HG02798 (cell line): ENCODE measurements around the gene BOC.

Experiments used
- ATAC-seq: cut with Tn5 transposase; IDR thresholded peaks from one replicate; pipeline ENCODE4 v1.9.1; 2021; ENCODE audit warnings: mild to moderate bottlenecking; ENCODE audit not compliant: unreplicated experiment, poor library complexity

Gene BOC

GRCh38 chr3:113222451-113223086 lies 11.2 kb downstream of the BOC start:
- no peak for ATAC-seq

DNA sequence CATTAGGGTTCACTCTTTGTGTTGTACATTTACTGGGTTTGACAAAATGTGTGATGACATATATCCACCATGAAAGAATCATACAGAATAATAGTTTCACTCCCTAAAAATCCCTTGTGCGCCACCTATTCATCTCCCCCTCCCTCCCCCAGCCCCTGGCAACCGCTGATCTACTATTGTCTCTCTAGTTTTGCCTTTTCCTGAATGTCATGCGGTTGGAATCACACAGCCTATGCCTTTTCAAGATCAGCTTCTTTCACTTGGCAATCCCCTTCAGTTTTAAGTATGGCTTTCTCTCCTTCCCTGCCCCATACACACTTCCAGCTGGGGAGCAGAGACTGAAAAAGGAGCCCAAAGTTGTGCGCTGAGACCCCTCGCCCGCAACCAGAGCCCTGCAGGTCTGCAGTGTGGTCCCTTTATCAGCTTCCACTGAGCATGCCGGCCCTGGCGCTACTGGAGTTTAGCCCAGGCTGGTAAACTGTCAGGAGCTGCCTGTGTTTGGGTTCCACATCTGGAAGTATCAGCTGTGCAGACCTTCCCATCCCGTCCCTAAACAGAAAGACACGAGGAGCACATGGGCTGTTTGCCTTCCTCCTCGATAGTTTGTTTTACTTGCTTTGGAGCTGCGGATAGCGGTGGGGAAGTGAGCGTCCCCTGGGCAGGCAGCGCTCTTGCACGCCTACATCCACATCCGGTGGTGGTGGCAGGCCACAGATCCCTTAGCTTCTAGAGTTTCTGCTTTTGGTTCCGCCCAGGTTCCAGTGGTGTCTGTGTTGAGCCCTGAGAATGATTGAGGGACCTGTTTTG lies 12.3 kb downstream of the BOC start:
- ATAC-seq, result peak; percentile 55

DNA sequence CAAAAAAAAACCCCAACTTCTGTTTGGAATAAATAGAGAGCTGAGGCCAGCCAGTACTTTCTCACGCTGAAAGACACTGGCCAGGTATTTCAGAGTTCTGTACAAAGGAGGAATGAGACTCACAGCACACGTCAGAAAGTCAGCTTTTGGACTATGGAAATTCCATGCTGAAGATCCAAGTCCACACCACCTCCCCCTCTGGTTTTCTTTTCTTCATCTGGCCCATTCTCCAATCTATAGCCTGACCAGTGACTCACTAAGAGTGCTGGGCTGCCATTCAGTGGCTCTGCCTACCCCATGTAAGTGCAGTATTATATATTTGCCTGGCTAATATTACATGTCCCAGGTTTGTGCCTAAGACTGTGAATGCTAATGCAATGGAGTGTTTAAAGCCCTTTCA lies 13.9 kb downstream of the BOC start:
- ATAC-seq, result no peak

- ATAC-seq, result no peak
Measured at GRCh38 chr3:113226491-113226890, 15.1 kb downstream of the BOC start.

GRCh38 chr3:113227146-113227545 lies 15.8 kb downstream of the BOC start:
- ATAC-seq, result no peak

- no peak for ATAC-seq
Measured at GRCh38 chr3:113228498-113229286, 17.3 kb downstream of the BOC start.

DNA sequence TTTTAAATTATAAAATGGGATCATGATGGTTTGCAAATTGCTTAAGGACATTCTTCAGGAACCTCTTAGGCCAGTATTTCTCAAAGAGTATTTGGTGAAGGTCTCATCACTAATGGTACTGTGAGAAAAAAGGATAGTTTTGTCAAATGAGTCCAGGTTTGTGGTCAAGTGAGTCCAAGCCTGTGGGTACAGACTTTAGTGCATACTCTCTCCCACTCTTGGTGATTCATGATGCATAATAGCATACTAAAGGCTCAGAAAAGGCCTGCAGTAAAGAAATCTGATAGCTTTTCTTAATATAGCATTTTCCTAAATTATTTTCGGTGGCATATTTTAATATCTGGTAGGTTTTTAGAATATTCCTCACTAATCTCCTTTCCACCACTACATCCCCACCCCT lies 20.0 kb downstream of the BOC start:
- ATAC-seq, result no peak

DNA sequence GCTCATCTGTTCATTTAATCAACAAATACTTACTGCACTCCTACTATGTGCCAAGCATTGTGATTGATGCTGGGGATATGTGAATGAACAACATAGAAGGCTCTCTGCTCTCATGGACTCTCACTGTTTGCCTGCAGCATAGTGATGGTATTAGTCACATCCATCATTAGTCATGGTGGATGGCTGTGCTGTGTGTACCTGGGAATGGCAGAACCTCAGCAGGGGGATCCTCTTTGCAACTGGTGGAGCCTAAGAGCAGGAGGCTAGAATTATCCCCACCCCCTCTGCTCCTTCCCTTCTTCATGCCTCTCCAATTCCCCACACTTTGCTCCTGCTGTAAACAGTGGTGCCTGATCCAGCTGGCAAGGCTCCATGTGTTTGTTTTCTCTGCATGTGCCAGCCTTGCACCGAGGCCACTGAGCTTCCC lies 20.5 kb downstream of the BOC start:
- ATAC-seq, result no peak

DNA sequence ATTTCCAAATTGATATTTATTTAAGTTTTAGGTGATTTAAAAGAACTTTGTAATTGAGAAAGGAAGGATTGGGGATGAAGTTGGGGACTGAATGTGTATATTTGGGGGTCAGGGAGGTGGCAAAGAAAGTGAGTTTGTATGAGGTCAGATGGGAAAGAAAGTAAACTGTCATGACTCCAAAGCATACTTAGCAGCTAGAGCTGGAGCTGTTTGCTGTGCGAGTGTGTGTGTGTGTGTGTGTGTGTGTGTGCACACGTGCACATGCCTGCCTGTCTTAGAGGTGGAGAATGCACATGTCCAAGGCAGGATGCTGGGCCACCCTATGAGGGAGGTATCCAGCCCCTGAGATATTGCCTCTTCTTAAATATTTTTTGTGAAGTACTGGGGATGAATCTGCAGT lies 21.0 kb downstream of the BOC start:
- ATAC-seq, result no peak

DNA sequence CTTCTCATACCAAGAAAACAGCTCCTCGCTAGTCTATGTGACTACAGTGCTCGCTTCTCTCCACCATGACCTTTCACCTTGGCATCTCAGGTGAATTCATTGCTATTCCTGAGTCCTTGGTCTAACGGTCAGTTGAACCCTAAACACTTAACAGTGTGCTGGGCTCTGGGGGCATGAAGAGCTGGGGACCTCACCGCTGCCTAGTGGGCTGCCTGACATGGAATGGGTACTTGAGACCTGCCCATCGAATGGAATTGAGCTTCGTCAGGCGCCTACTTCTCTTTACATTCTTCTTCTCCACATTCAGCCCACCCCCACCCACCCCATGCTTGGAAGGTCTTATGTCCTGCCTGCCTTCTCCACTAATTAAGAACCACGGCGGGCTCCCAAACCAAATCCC lies 22.1 kb downstream of the BOC start:
- ATAC-seq, result no peak

DNA sequence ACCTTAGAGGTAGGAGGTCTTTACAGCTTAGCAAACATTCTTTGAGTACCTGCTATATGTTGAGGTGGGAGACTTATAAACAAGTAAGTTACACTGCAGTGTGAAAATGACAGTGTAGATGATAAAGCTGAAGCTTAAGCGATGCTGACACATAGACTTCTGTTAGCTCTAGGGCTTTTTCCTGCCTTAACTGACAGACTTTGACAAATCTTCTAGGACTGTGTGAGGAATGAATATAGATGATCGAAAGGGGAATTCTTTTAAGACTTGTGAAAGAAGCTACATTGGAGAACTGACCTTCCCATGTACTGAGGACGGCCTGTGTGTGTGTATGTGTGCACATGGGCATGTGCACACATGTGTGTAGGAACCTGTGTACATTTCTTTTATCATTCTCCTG lies 22.7 kb downstream of the BOC start:
- ATAC-seq, result no peak

GRCh38 chr3:113234688-113235260 lies 23.4 kb downstream of the BOC start:
- no peak for ATAC-seq

GRCh38 chr3:113238503-113238902 lies 27.1 kb downstream of the BOC start:
- no peak for ATAC-seq

GRCh38 chr3:113240841-113241240 lies 29.5 kb downstream of the BOC start:
- no peak for ATAC-seq

GRCh38 chr3:113241292-113242095 lies 30.1 kb downstream of the BOC start:
- ATAC-seq, result no peak

GRCh38 chr3:113242096-113242581 lies 30.8 kb downstream of the BOC start:
- no peak for ATAC-seq

- no peak for ATAC-seq
Measured at GRCh38 chr3:113243071-113243470, 31.7 kb downstream of the BOC start.

- no peak for ATAC-seq
Measured at GRCh38 chr3:113243846-113244245, 32.5 kb downstream of the BOC start.

DNA sequence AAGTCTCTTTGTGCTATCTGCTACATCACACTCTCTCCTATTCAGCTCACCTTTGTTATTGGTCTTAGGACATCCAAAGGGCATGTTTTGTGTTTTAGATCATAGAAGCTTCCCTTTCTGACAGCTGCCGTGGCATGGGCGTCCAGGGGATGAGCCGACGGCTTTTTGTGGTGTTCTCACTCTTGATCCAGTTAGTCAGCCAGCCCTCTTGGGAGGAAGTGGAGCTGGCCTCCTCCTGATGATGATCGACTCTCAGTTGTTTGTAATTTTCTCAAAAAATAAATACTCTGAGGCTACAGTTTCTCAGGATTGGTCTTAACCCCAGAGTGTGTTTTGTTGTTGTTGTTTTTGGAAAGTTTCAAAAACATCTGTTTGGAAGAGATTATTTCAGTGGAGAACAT lies 34.4 kb downstream of the BOC start:
- ATAC-seq, result no peak

GRCh38 chr3:113247068-113247467 lies 35.7 kb downstream of the BOC start:
- ATAC-seq, result no peak
